ENCODE results near the gene FAM221B.

GRCh38 chr9:35789541-35789940, 39.0 kb downstream of the FAM221B start:
- TF ChIP-seq FOS (IDR thresholded peaks at IDR 0.05; ENCODE audit: extremely low read depth, insufficient read length) (no peak), KDM5B (IDR thresholded peaks at IDR 0.05; ENCODE audit: insufficient replicate concordance, low read depth, low read length) (no peak), NR2C2 (CRISPR knock-in tag; IDR thresholded peaks at IDR 0.05) (no peak), NR2C2 (tag; IDR thresholded peaks at IDR 0.05) (no peak), ZNF280B (CRISPR knock-in tag; IDR thresholded peaks at IDR 0.05) (no peak), POLR2A (conservative IDR thresholded peaks at IDR 0.05) (no peak)

Measured in K562 (cell line).